Right renal pelvis (tissue), 4 donors: ENCODE measurements around the gene REEP1. TPM values are rescaled to one million over a fixed set of nuclear protein-coding genes. Genes with fewer than 3 reads are reported as not detected.

Experiments
- DNase-seq, 4 donors: peaks; one replicate each; pipeline ENCODE4 v3.0.0-alpha.2; 2013; ENCODE audit warnings: low read depth in 4 of 4, low spot score in 3 of 4, missing footprints in 1 of 4
- polyA plus RNA-seq, 4 donors: library from polyadenylated mRNA; unstranded; fragments of 120-200 nt; gene quantifications; one replicate each; pipeline ENCODE4 v1.2.1, GENCODE V29; 2013; ENCODE audit not compliant: insufficient read length in 4 of 4

The REEP1 gene
- polyA plus RNA-seq, 4 donors, result 3.4 to 4.1 (median 3.5) TPM

GRCh38 chr2:86308984-86309695, 28.3 kb downstream of the REEP1 start:
- DNase-seq, result no peak

- no peak for DNase-seq
Observed at GRCh38 chr2:86308356-86308755, 29.1 kb downstream of the REEP1 start.

GRCh38 chr2:86307431-86307830, 30.0 kb downstream of the REEP1 start:
- DNase-seq, result no peak

- no peak for DNase-seq
Observed at GRCh38 chr2:86305915-86306254, 31.5 kb downstream of the REEP1 start.

GRCh38 chr2:86305195-86305914, 32.1 kb downstream of the REEP1 start:
- DNase-seq, result no peak

GRCh38 chr2:86304416-86304815, 33.0 kb downstream of the REEP1 start:
- DNase-seq, result no peak

- DNase-seq, result no peak
Observed at GRCh38 chr2:86302320-86302719, 35.1 kb downstream of the REEP1 start.

- no peak for DNase-seq
Observed at GRCh38 chr2:86301711-86302202, 35.7 kb downstream of the REEP1 start.

GRCh38 chr2:86301009-86301408, 36.4 kb downstream of the REEP1 start:
- no peak for DNase-seq

- no peak for DNase-seq
Observed at GRCh38 chr2:86300496-86300895, 36.9 kb downstream of the REEP1 start.

- DNase-seq, result no peak
Observed at GRCh38 chr2:86298411-86299390, 38.7 kb downstream of the REEP1 start.

- no peak for DNase-seq
Observed at GRCh38 chr2:86297382-86298147, 39.9 kb downstream of the REEP1 start.

- no peak for DNase-seq
Observed at GRCh38 chr2:86296947-86297346, 40.5 kb downstream of the REEP1 start.

- DNase-seq, result no peak
Observed at GRCh38 chr2:86295066-86295465, 42.4 kb downstream of the REEP1 start.

GRCh38 chr2:86293612-86294011, 43.8 kb downstream of the REEP1 start:
- no peak for DNase-seq

- DNase-seq, result no peak
Observed at GRCh38 chr2:86292571-86293515, 44.6 kb downstream of the REEP1 start.

- DNase-seq, result no peak
Observed at GRCh38 chr2:86291328-86291662, 46.1 kb downstream of the REEP1 start.

GRCh38 chr2:86290596-86291327, 46.7 kb downstream of the REEP1 start:
- DNase-seq, result no peak

- no peak for DNase-seq
Observed at GRCh38 chr2:86286516-86286915, 50.9 kb downstream of the REEP1 start.
